ENCODE measurements around the gene ZCWPW2. TPM values are rescaled to one million over a fixed set of nuclear protein-coding genes. Genes with fewer than 3 reads are reported as not detected.

ZCWPW2 gene
- total and polyA plus RNA-seq, 4 donors, result 0.15 to 0.23 (median 0.16) TPM

GRCh38 chr3:28502397-28502937 is 153.9 kb downstream of the ZCWPW2 start:
- Histone ChIP-seq H3K4me3 (ENCODE audit: low read depth in 1 of 3, low read length in 3 of 3) (no peak overlapping the region), H3K9ac (ENCODE audit: low read depth in 1 of 2, low read length in 2 of 2) (no peak overlapping the region), H3K9me3 (ENCODE audit: control insufficient read depth in 4 of 4, low read length in 3 of 4) (no peaks in the 10 kb centered on the region), H3K27ac (ENCODE audit: low read depth in 1 of 2, low read length in 2 of 2) (no peak overlapping the region), H3K36me3 (ENCODE audit: control insufficient read depth in 4 of 4, insufficient read depth in 3 of 4, low read depth in 1 of 4, low read length in 3 of 4) (no peaks in the 10 kb centered on the region), H3K27me3 (ENCODE audit: control insufficient read depth in 4 of 4, insufficient read depth in 4 of 4, low read length in 3 of 4) (no peaks in the 10 kb centered on the region), H3K4me1 (ENCODE audit: control insufficient read depth in 4 of 4, insufficient read depth in 4 of 4, low read length in 3 of 4) (no peaks in the 10 kb centered on the region)
- TF ChIP-seq JUND (IDR thresholded peaks at IDR 0.05) (no peak), HNF4A (conservative IDR thresholded peaks at IDR 0.05) (no peak), RAD21 (IDR thresholded peaks at IDR 0.05) (no peak), FOXA1 (IDR thresholded peaks at IDR 0.05) (no peak), TAF1 (conservative IDR thresholded peaks at IDR 0.05) (no peak), HNF4G (IDR thresholded peaks at IDR 0.05) (no peak), REST (IDR thresholded peaks at IDR 0.05) (no peak), SP1 (IDR thresholded peaks at IDR 0.05) (no peak)
- no peak for DNase-seq (ENCODE audit: low spot score)
- WGBS, result 74% methylated on average over 6 of the region's 6 CpGs

GRCh38 chr3:28504976-28505375 is 156.5 kb downstream of the ZCWPW2 start:
- no peak overlapping the region for H3K4me3 ChIP-seq (ENCODE audit: low read depth in 1 of 3, low read length in 3 of 3)
- WGBS, result 1% methylated on average over 1 of the region's 1 CpG
- no peaks in the 10 kb centered on the region for H3K27me3 ChIP-seq (ENCODE audit: control insufficient read depth in 4 of 4, insufficient read depth in 4 of 4, low read length in 3 of 4)
- H3K36me3 ChIP-seq (ENCODE audit: control insufficient read depth in 4 of 4, insufficient read depth in 3 of 4, low read depth in 1 of 4, low read length in 3 of 4), result no peaks in the 10 kb centered on the region
- H3K27ac ChIP-seq (ENCODE audit: low read depth in 1 of 2, low read length in 2 of 2), result no peak overlapping the region
- H3K9ac ChIP-seq (ENCODE audit: low read depth in 1 of 2, low read length in 2 of 2), result no peak overlapping the region
- no peaks in the 10 kb centered on the region for H3K4me1 ChIP-seq (ENCODE audit: control insufficient read depth in 4 of 4, insufficient read depth in 4 of 4, low read length in 3 of 4)
- TF ChIP-seq HNF4G (IDR thresholded peaks at IDR 0.05), result no peak
- no peak for TF ChIP-seq FOXA1 (IDR thresholded peaks at IDR 0.05)
- TF ChIP-seq JUND (IDR thresholded peaks at IDR 0.05), result no peak
- no peak for TF ChIP-seq ZBTB33 (IDR thresholded peaks at IDR 0.05)
- no peak for DNase-seq (ENCODE audit: low spot score)
- no peaks in the 10 kb centered on the region for H3K9me3 ChIP-seq (ENCODE audit: control insufficient read depth in 4 of 4, low read length in 3 of 4)

DNA sequence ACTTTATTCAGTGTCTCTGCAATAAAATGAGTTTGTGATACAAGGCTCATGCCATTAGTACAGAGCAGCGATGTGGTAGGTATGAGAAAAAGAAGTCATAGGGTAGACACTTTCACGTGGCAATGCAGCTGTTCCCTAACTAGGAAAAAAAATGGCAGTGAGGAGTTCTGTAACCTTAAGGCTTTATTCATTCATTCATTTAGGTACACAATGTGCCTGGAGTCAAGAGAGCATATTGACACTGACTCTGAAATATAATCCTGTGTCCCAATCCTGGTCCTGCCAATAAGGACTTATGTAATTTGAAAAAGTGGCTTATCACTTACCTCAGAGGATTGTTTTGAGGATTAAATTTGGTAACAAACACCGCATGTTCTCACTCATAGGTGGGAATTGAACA is 173.1 kb downstream of the ZCWPW2 start:
- Histone ChIP-seq H3K27ac (ENCODE audit: low read depth in 1 of 2, low read length in 2 of 2) (no peak overlapping the region), H3K4me3 (ENCODE audit: low read depth in 1 of 3, low read length in 3 of 3) (no peak overlapping the region), H3K4me1 (ENCODE audit: control insufficient read depth in 4 of 4, insufficient read depth in 4 of 4, low read length in 3 of 4) (no peaks in the 10 kb centered on the region), H3K9ac (ENCODE audit: low read depth in 1 of 2, low read length in 2 of 2) (no peak overlapping the region), H3K27me3 (ENCODE audit: control insufficient read depth in 4 of 4, insufficient read depth in 4 of 4, low read length in 3 of 4) (no peaks in the 10 kb centered on the region), H3K36me3 (ENCODE audit: control insufficient read depth in 4 of 4, insufficient read depth in 3 of 4, low read depth in 1 of 4, low read length in 3 of 4) (no peaks in the 10 kb centered on the region), H3K9me3 (ENCODE audit: control insufficient read depth in 4 of 4, low read length in 3 of 4) (no peaks in the 10 kb centered on the region)
- no peak for DNase-seq (ENCODE audit: low spot score)
- 96% methylated on average over 3 of the region's 3 CpGs for WGBS
- TF ChIP-seq RXRA (IDR thresholded peaks at IDR 0.05) (no peak), FOXA2 (IDR thresholded peaks at IDR 0.05) (no peak), ZBTB33 (IDR thresholded peaks at IDR 0.05) (no peak), HNF4G (IDR thresholded peaks at IDR 0.05) (no peak), NR2F2 (IDR thresholded peaks at IDR 0.05) (no peak), GABPA (IDR thresholded peaks at IDR 0.05 in 1 of 2, conservative IDR thresholded peaks at IDR 0.05 in 1 of 2) (no peak), EGR1 (IDR thresholded peaks at IDR 0.05; ENCODE audit: low read depth in 2 of 2) (no peak), YY1 (IDR thresholded peaks at IDR 0.05) (no peak), JUND (IDR thresholded peaks at IDR 0.05) (no peak), REST (IDR thresholded peaks at IDR 0.05) (no peak), SP1 (IDR thresholded peaks at IDR 0.05) (no peak), MAX (IDR thresholded peaks at IDR 0.05) (no peak)
